ENCODE measurements around the gene ABCB1.
"Not testable (repeated sequence)": the region's sequence is repeated elsewhere in the genome, so short reads cannot be mapped to it uniquely, and the experiment has no call there.

Gene ABCB1

GRCh38 chr7:87511510-87511909, 89.2 kb downstream of the ABCB1 start:
- DNase-seq: no peak

GRCh38 chr7:87510411-87510875, 90.2 kb downstream of the ABCB1 start:
- DNase-seq: no peak

- DNase-seq: peak; percentile 2
Observed at GRCh38 chr7:87507446-87507845, 93.2 kb downstream of the ABCB1 start.

- peak; percentile 23 for DNase-seq
Observed at GRCh38 chr7:87506246-87507180, 94.2 kb downstream of the ABCB1 start.

- no peak for DNase-seq
Observed at GRCh38 chr7:87505557-87506245, 95.0 kb downstream of the ABCB1 start.

- DNase-seq: no peak
Observed at GRCh38 chr7:87505122-87505521, 95.6 kb downstream of the ABCB1 start.

GRCh38 chr7:87499494-87499893, 101.2 kb downstream of the ABCB1 start:
- no peak for DNase-seq

GRCh38 chr7:87498893-87499292, 101.8 kb downstream of the ABCB1 start:
- no peak for DNase-seq

- DNase-seq: no peak
Observed at GRCh38 chr7:87497482-87497881, 103.2 kb downstream of the ABCB1 start.

GRCh38 chr7:87495366-87495765, 105.3 kb downstream of the ABCB1 start:
- DNase-seq: no peak

- no peak for DNase-seq
Observed at GRCh38 chr7:87494454-87494853, 106.2 kb downstream of the ABCB1 start.

- no peak for DNase-seq
Observed at GRCh38 chr7:87483131-87483530, 117.6 kb downstream of the ABCB1 start.

- no peak for DNase-seq
Observed at GRCh38 chr7:87482115-87482514, 118.6 kb downstream of the ABCB1 start.

- DNase-seq: peak; percentile 58
Observed at GRCh38 chr7:87480386-87480785, 120.3 kb downstream of the ABCB1 start.

GRCh38 chr7:87479951-87480350, 120.7 kb downstream of the ABCB1 start:
- peak; percentile 36 for DNase-seq

- no peak for DNase-seq
Observed at GRCh38 chr7:87476179-87476557, 124.5 kb downstream of the ABCB1 start.

GRCh38 chr7:87475359-87476178, 125.1 kb downstream of the ABCB1 start, which contains the start of gene ABCB4:
Gene ABCB4 (minus strand): TSS chr7:87475680. CDS start chr7:87475465, 215 bp downstream.
- no peak for DNase-seq

GRCh38 chr7:87474533-87475358, 125.9 kb downstream of the ABCB1 start:
- DNase-seq: peak; percentile 56

- peak; percentile 38 for DNase-seq
Observed at GRCh38 chr7:87473986-87474385, 126.7 kb downstream of the ABCB1 start.

- no peak for DNase-seq
Observed at GRCh38 chr7:87473192-87473591, 127.5 kb downstream of the ABCB1 start.

GRCh38 chr7:87471473-87471872, 129.2 kb downstream of the ABCB1 start:
- DNase-seq: no peak

GRCh38 chr7:87469204-87469603, 131.5 kb downstream of the ABCB1 start:
- DNase-seq: not testable (repeated sequence)
